Putamen (tissue), 1 donor: ENCODE data around the gene TCEAL7.
A peak's percentile ranks its signal among the peaks of the same experiment; 100 is the strongest.

ENCODE experiments used
- DNase-seq: peaks from one replicate; pipeline ENCODE4 v3.0.0-alpha.2; 2016; ENCODE audit warnings: low spot score

The TCEAL7 gene

DNA sequence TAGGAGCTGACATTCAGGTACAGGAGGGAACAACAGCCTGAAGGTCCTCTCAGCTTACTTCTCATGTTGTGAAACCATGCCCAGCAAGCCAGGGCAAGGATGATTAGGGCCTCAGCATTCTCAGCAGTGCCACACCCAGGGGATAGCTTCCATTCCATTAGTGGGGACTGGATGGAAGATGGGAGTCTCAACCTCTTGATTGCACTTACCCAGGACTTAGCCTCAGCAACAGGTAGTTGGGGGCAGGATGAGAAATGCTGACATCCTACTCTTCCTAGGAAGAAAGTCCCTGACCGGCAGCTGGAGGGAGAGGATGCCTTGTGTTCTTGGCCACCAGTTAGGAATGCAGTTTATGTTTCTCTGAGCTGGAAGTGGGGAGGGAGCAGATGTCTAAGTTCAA lies 37.5 kb downstream of the TCEAL7 start:
- no peak for DNase-seq

DNA sequence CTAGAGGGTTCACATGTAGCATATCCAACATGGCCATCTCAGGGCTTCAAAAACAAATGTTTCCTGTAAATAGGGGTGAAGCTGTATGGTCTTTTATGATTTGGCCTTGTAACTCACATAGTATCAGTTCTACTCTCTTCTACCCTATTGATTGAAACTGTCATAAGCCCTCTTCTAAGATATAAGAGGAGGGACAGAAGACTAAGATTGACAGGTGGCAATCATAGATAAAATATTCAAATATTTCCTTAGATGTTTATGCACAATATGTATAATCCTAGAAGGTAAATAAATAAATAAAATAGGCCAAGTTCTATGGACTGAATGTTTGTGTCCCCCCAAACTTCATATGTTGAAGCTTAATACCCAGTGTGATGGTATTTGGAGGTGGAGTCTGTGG lies 39.4 kb downstream of the TCEAL7 start:
- no peak for DNase-seq

DNA sequence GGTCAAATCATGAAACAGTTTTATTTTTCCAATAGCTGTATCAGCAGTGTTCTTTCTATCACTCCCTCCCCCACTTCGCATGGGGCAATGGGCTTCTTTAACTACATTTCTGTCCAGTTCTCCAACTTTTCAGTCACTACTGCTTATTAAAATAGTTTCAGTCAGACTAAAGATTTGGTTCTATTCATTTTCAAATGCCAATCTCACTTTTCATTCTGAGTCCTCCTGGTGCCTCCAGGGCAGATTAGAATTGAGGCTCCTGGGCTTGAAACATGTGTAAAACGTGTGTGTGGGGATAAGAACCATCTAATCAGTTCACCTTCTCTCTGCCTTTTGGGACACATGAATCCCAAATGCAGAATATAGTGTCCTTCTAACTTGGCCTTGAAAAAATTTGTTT lies 42.8 kb downstream of the TCEAL7 start:
- DNase-seq = no peak

DNA sequence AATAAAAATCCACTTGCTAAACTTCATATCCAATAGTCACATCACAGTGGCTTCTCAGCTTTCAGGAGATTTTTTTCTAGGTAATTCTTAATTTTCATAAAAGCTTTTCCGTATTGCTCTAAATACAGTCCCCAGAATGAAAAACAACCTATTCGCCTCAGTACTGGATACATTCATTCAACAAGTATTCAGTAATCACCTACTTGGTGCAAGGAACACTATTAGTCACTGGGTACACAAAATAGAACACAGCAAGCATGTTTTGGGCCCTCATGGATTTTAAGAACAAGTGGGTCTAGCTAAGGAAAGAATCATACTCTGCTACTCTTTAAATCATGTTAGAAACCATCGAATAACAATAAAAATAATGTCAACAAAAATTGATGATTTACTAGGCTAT lies 43.5 kb downstream of the TCEAL7 start:
- DNase-seq = no peak

DNA sequence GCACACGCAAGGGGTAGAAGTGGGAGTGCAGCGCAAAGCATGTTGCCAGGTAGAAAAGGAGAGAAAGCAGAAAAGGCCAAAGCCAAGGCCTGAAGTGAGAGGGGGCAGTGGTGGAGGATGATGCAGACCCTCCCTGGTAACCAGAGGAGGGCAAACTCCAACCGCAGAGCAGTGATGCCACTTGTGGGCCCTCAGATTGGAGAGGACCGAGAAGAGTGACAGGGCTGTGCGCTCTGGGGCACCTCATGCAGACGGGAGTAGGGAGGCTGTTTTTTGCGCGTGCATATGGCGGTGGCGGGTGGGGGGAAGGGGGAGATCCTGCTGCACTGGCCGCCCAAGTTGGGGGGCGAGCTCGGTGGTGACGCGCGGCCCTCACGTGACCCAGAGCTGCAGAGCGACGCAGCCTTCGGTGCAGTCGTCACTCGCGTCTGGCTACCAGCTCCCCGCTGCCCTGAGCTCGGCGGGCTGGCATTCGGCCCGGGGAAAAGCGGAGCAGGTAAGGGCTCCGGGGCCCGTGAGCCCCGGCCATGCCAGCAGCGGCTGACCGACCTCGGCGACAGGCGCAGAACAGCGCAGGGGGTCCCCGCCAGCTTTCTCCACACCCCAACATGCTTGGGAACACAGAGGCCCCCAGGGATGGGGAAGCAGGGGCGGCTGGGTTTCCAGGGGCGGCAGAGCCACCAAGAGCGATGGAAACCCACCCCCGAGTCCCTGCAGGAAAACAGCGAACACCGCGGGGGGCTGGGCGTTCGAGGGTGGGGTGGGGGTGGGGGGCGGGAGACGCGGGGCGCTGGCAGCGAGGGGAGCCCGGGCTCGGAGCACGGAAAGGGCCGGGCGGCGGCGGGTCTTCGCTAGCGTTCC lies 46.3 kb downstream of the TCEAL7 start, which contains the start of gene BEX3:
BEX3 (plus strand) TSS at position 421 of the 861 bp plus-strand sequence. CDS start 984 bp downstream, outside the sequence.
- DNase-seq = peak; percentile 53

DNA sequence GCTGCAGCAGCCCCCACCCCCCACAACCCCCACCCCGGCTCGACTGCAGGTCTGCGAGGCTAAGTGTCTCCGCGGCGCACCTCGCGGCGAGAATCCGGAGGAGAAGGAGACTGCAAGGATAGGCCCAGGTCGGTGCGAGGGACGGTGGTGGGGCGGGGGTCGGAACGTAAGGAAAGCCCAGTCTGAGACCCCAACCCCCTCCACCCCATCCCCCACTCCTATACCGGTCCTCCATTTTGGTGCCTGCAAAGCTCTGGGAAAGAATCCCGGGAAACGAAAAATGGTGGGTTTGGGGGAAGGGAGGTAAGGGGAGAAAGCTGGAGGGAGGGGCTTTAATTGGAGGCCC lies 46.9 kb downstream of the TCEAL7 start:
- peak; percentile 17 for DNase-seq

DNA sequence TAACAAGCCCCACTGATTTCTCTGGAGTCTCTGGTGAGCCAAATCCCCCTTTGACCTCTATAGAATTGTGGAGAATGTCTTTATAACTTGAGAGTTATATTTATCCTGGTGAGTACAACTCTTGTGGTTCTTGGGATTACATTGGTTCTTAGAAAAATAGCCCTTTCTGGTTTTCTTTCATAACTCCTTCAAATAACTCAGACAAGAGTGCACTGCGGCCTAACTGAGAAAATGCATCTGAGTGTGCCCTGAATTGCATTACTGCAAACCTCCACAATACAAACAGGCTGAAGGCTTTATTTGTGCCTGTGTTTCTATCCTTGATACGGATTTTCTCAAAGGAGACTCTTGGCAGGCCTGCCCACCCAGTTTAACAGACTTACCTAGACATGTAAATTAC lies 49.0 kb downstream of the TCEAL7 start:
- no peak for DNase-seq
